KMS-11 (cell line): ENCODE results near the gene OSBPL5.
"Not testable (repeated sequence)": the region's sequence is repeated elsewhere in the genome, so short reads cannot be mapped to it uniquely, and the experiment has no call there.

Experiments
- H2AFZ ChIP-seq: fragments of 200-600 bp; sonication (generic); 2 replicates; pipeline ENCODE4 v1.6.1; 2016; ENCODE audit warnings: antibody characterized with exemption, mixed run types, low read depth
- H3K27ac ChIP-seq: fragments of 200-600 bp; sonication (generic); 2 replicates; pipeline ENCODE4 v1.6.1; 2016; ENCODE audit warnings: mild to moderate bottlenecking, mixed run types
- H3K27me3 ChIP-seq: fragments of 200-600 bp; sonication (generic); 2 replicates; pipeline ENCODE4 v1.6.1; 2017; ENCODE audit warnings: mild to moderate bottlenecking, low read depth, mixed run types, moderate library complexity; ENCODE audit not compliant: insufficient read depth
- H3K36me3 ChIP-seq: fragments of 200-600 bp; sonication (generic); 2 replicates; pipeline ENCODE4 v1.6.1; 2017; ENCODE audit warnings: mild to moderate bottlenecking, mixed run types; ENCODE audit not compliant: insufficient read depth
- H3K4me1 ChIP-seq: fragments of 200-600 bp; sonication (generic); 2 replicates; pipeline ENCODE4 v1.6.1; 2016; ENCODE audit warnings: mild to moderate bottlenecking, low read depth, mixed run types; ENCODE audit not compliant: poor library complexity, severe bottlenecking
- H3K4me2 ChIP-seq: fragments of 200-600 bp; sonication (generic); 2 replicates; pipeline ENCODE4 v1.7.0; 2016; ENCODE audit warnings: mild to moderate bottlenecking, mixed run types
- H3K4me3 ChIP-seq: fragments of 200-600 bp; sonication (generic); IDR thresholded peaks from 2 replicates; pipeline ENCODE4 v1.6.1; 2017; ENCODE audit warnings: low read depth, low read length, mixed read lengths; ENCODE audit not compliant: insufficient read depth
- H3K79me2 ChIP-seq: fragments of 200-600 bp; sonication (generic); 2 replicates; pipeline ENCODE4 v1.6.1; 2016; ENCODE audit warnings: low read depth, mixed run types; ENCODE audit not compliant: insufficient read depth
- H3K9ac ChIP-seq: fragments of 200-600 bp; sonication (generic); 2 replicates; pipeline ENCODE4 v1.6.1; 2016; ENCODE audit warnings: mild to moderate bottlenecking, mixed run types
- H4K20me1 ChIP-seq: fragments of 200-600 bp; sonication (generic); 2 replicates; pipeline ENCODE4 v1.6.1; 2016; ENCODE audit warnings: mild to moderate bottlenecking, mixed run types; ENCODE audit not compliant: insufficient read depth
- TF ChIP-seq, protein P1 (sequence below): fragments of 200-600 bp; sonication (generic); conservative IDR thresholded peaks from 2 replicates; pipeline ENCODE4 v1.6.1; 2017; ENCODE audit warnings: low read depth, mild to moderate bottlenecking, antibody characterized with exemption, low read length, moderate library complexity, mixed read lengths

The OSBPL5 gene

DNA sequence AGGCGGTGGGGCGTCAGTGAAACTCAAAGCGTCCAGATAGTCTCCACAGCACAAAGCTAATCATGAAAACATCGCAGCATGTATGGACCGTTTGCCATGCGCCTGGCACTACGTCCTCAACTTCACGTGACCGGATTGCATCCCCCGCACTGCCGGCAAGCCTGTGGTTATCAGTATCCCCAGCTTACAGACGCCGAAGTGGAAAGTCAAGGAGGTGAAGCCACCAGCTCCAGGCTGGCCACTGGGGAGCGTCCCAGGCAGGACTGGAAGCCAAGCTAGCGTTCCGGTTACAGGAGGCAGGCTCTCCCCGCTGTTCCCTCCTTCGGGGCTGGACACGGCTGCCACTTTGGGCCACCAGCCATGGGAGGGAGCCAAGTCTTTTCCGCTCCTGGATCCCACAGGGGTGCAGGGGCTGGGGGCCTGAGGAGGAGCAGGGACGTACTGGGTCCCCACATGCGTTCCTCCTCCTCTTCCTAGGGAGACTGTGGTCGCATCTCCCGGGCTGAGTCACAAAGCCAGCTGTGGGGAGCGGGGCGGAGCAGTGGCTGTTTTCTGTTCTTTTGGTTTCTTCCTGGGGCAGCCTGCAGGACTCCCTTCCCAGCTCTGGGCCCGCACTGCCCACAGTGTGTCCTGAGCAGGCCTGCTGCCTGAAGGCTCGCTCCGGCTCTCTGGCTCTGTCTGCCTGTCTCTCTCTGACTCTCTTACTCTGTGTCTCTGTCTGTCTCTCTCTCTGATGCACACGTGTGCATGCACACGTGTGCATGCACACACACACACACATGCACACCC lies 4.3 kb upstream of the OSBPL5 start:
- Histone ChIP-seq H3K4me3 (no peak overlapping the region), H3K27me3 (peaks cover 47% of the 10 kb centered on the region; the same call in 1 of the 2 replicates), H3K4me1 (no peaks in the 10 kb centered on the region), H3K36me3 (no peaks in the 10 kb centered on the region), H3K9ac (no peak overlapping the region), H3K79me2 (no peaks in the 10 kb centered on the region), H2AFZ (no peak overlapping the region), H4K20me1 (no peaks in the 10 kb centered on the region), H3K27ac (no peak overlapping the region), H3K4me2 (no peak overlapping the region)
- TF ChIP-seq, protein P1, sequence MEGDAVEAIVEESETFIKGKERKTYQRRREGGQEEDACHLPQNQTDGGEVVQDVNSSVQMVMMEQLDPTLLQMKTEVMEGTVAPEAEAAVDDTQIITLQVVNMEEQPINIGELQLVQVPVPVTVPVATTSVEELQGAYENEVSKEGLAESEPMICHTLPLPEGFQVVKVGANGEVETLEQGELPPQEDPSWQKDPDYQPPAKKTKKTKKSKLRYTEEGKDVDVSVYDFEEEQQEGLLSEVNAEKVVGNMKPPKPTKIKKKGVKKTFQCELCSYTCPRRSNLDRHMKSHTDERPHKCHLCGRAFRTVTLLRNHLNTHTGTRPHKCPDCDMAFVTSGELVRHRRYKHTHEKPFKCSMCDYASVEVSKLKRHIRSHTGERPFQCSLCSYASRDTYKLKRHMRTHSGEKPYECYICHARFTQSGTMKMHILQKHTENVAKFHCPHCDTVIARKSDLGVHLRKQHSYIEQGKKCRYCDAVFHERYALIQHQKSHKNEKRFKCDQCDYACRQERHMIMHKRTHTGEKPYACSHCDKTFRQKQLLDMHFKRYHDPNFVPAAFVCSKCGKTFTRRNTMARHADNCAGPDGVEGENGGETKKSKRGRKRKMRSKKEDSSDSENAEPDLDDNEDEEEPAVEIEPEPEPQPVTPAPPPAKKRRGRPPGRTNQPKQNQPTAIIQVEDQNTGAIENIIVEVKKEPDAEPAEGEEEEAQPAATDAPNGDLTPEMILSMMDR: no peak

- H4K20me1 ChIP-seq, H3K9ac ChIP-seq, H3K27ac ChIP-seq, H3K36me3 ChIP-seq, H3K79me2 ChIP-seq, H3K4me2 ChIP-seq, H3K4me3 ChIP-seq, H3K4me1 ChIP-seq, H2AFZ ChIP-seq: not testable (repeated sequence)
- H3K27me3 ChIP-seq: peaks cover 47% of the 10 kb centered on the region; the same call in 1 of the 2 replicates
These were observed 3.7 kb upstream of the OSBPL5 start for GRCh38 chr11:3168742-3169254.

DNA sequence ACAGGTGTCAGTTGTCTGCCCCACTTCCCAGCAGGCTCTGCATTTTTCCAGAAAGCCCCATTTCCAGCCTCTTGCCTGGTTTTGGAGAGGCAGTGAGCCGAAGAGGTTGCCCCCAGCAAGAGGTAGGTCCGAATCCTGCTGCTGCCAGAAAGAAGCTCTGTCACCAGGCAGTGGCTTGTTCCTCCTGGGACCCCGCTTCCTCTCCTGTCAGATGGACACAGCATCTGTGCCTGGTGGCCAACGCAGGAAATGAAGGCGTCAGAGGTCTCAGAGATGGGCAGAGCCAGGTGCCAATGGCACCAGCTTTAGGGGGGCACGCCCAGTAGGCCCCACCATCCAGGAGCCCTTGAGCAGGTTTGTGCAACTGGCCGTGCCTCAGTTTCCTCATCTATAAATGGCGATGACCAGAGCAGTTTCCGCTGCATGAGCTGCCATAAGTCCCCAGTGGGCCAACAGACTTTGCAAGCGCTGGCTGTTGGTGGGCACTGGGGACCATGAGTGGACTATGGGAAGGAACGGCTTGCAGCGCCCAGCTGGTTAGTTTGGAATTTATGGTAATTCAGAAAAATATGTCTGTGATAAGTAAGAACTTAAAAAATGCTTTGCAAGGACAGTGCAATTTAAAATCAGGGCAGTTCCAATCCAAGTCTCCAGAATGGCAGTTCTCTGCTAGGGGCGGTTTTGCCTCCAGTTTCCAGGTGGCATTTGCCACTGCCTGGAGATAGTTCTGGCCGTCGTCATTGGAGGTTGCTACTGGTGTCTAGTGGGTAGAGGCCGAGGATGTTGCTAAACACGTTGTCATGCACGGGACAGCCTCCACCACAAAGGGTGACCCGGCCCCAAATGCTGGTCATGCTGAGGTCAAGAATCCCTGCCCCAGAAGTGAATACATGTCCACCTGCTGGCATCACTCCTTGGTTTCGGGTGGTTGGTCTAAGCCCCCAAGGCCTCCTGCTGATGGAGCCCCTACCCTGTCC lies 2.3 kb upstream of the OSBPL5 start:
- no peak overlapping the region for H3K4me3 ChIP-seq
- H3K4me2 ChIP-seq: no peak overlapping the region
- no peak overlapping the region for H3K9ac ChIP-seq
- TF ChIP-seq, protein P1: no peak
- H3K36me3 ChIP-seq: no peaks in the 10 kb centered on the region
- H4K20me1 ChIP-seq: no peaks in the 10 kb centered on the region
- no peak overlapping the region for H3K27ac ChIP-seq
- H3K27me3 ChIP-seq: peaks cover 47% of the 10 kb centered on the region; the same call in 1 of the 2 replicates
- no peak overlapping the region for H2AFZ ChIP-seq
- no peaks in the 10 kb centered on the region for H3K4me1 ChIP-seq
- no peaks in the 10 kb centered on the region for H3K79me2 ChIP-seq

- TF ChIP-seq, protein P1: no peak
- Histone ChIP-seq H2AFZ (no peak overlapping the region), H3K27ac (no peak overlapping the region), H3K4me2 (no peak overlapping the region), H4K20me1 (no peaks in the 10 kb centered on the region), H3K79me2 (no peaks in the 10 kb centered on the region), H3K9ac (no peak overlapping the region), H3K36me3 (no peaks in the 10 kb centered on the region), H3K4me1 (no peaks in the 10 kb centered on the region), H3K4me3 (no peak overlapping the region), H3K27me3 (peaks cover 46% of the 10 kb centered on the region; the same call in 1 of the 2 replicates)
These were observed 1.4 kb upstream of the OSBPL5 start for GRCh38 chr11:3166268-3167142.
